Uterus (tissue), 4 donors: ENCODE data around the gene ILF2. TPM values are rescaled to one million over a fixed set of nuclear protein-coding genes. Genes with fewer than 3 reads are reported as not detected.

Source experiments
- DNase-seq, 2 donors: peaks; one replicate each; pipeline ENCODE4 v3.0.0-alpha.2; 2019 to 2020
- H3K27ac ChIP-seq, 2 donors: fragments of 200-600 bp; sonication (generic); 1 replicate in 1 of 2; 2 replicates in 1 of 2; pipeline ENCODE4 v1.5.1; 2016 to 2018
- H3K27me3 ChIP-seq, 2 donors: fragments of 200-600 bp; sonication (generic); one replicate each; pipeline ENCODE4 v1.5.1; 2018 to 2019; ENCODE audit warnings: control low read depth in 1 of 2
- H3K36me3 ChIP-seq, 2 donors: fragments of 200-600 bp; sonication (generic); one replicate each; pipeline ENCODE4 v1.5.1; 2019; ENCODE audit warnings: control low read depth in 1 of 2
- H3K4me1 ChIP-seq, 2 donors: fragments of 200-600 bp; sonication (generic); one replicate each; pipeline ENCODE4 v1.5.1; 2018 to 2019; ENCODE audit warnings: control low read depth in 1 of 2
- H3K4me3 ChIP-seq, 2 donors: fragments of 200-600 bp; sonication (generic); 1 replicate in 1 of 2; 2 replicates in 1 of 2; pipeline ENCODE4 v1.5.1; 2018 to 2019; ENCODE audit warnings: mild to moderate bottlenecking in 1 of 2
- H3K9me3 ChIP-seq, 2 donors: fragments of 200-600 bp; sonication (generic); one replicate each; pipeline ENCODE4 v1.5.1; 2019; ENCODE audit warnings: control low read depth in 1 of 2
- POLR2A ChIP-seq, 2 donors: fragments of 450-650 bp; IDR thresholded peaks; one replicate each; pipeline ENCODE4 v1.6.1; 2016; ENCODE audit warnings: antibody characterized with exemption in 2 of 2, mild to moderate bottlenecking in 1 of 2, moderate library complexity in 1 of 2
- intact Hi-C: fragments of 100-400 bp; cut with DNase I; formaldehyde crosslinking; loops from one replicate; pipeline ENCODE4 v1.15.1; 2023; ENCODE audit warnings: low total_unique reads
- total RNA-seq, 4 donors: library from RNA; depleted of rRNA in 3 of 4; stranded (reverse); fragments of >200 nt in 3 of 4; gene quantifications; one replicate each; pipeline versions ENCODE4 v1.1.0 to v1.2.4, GENCODE V29; 2014 to 2023
- TF ChIP-seq, protein P1 (sequence below), 4 experiments: fragments of 200-600 bp in 2 of 4; fragments of 450-650 bp in 2 of 4; sonication (generic) in 2 of 4; IDR thresholded peaks; one replicate each; pipeline ENCODE4 v1.5.1; 2016 to 2019; ENCODE audit warnings: antibody characterized with exemption in 4 of 4, mild to moderate bottlenecking in 2 of 4, moderate library complexity in 1 of 4
- donor health status: DM: yes; HTN: yes; CAD: no.

The ILF2 gene
- total RNA-seq, 4 donors from 2014 or later: 82.7 to 252 (median 111) TPM

DNA sequence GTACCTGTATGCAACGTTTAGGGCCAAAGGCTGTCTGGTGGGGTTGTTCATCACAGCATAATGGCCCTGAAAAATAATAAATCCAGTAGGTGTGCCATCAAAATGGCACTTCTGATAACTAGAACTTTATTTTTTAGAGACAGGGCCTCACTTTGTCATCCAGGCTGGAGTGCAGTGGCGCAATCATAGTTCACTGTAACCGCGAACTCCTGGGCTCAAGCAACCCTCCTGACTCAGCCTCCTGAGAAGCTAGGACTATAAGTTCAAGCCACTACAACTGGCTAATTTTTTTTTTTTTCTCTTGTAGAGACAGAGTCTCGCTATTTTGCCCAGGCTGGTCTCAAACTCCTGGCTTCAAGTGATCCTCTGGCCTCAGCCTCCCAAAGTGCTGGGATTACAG, 7.6 kb downstream of the ILF2 start:
- Histone ChIP-seq H3K9me3 (no peaks in the 10 kb centered on the region), H3K27ac (no peak overlapping the region), H3K27me3 (no peaks in the 10 kb centered on the region), H3K36me3 (no peaks in the 10 kb centered on the region), H3K4me3 (no peak overlapping the region), H3K4me1 (peaks cover 4 to 9% of the 10 kb centered on the region in 2 donors)
- intact Hi-C loops: no loop called here
- TF ChIP-seq, protein P1, sequence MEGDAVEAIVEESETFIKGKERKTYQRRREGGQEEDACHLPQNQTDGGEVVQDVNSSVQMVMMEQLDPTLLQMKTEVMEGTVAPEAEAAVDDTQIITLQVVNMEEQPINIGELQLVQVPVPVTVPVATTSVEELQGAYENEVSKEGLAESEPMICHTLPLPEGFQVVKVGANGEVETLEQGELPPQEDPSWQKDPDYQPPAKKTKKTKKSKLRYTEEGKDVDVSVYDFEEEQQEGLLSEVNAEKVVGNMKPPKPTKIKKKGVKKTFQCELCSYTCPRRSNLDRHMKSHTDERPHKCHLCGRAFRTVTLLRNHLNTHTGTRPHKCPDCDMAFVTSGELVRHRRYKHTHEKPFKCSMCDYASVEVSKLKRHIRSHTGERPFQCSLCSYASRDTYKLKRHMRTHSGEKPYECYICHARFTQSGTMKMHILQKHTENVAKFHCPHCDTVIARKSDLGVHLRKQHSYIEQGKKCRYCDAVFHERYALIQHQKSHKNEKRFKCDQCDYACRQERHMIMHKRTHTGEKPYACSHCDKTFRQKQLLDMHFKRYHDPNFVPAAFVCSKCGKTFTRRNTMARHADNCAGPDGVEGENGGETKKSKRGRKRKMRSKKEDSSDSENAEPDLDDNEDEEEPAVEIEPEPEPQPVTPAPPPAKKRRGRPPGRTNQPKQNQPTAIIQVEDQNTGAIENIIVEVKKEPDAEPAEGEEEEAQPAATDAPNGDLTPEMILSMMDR (IDR thresholded peaks at IDR 0.05): no peak
- TF ChIP-seq POLR2A (IDR thresholded peaks at IDR 0.05): no peak
- DNase-seq: no peak

DNA sequence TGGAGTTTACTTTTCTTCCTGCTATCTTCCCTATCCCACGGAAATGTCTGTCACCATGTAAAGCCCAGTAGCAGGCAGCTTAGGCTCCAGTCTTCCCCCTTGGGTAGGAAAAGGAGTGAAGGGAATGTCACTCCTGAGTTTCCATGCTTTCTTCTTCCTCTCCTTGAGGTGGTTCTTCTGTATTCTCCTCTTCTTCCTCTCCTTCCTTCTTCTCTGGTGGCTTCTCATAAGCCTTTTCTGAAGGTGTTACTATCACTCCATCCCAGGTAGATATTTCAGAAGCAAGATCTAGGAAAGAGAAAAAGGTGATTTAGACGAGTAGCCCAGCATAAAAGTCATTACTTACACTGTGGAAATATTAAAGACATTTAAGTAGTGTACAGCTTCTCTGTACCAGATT, 8.5 kb downstream of the ILF2 start:
- TF ChIP-seq, protein P1 (IDR thresholded peaks at IDR 0.05): no peak
- no peak for TF ChIP-seq POLR2A (IDR thresholded peaks at IDR 0.05)
- intact Hi-C loops: no loop called here

DNA sequence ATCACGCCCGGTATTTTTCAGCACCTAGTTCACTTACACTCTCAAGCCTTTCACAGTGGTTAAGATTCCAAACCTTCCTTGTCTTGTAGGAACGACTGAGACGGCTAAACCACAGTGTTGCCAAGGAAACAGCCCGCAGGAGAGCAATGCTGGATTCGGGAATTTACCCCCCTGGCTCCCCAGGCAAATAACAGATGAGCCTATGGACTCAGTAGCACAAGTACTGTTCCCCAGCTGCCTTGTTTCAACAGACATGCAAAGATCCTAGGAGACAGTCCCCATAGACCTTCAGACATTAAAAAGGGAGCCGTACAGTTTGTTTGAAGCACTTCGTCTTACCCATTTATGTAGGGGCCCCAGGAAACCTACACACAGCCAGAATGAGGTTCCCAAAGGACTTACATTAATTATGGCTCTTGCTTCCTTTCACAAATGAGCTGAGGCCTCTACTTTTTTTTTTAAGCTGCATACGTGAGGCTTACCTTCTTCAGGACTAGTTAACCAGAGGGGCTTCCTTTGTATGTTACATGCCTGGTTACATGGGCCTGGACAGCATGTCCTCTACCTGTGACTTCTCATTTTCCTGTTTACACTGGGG, 9.6 kb downstream of the ILF2 start:
- no peaks in the 10 kb centered on the region for H3K27me3 ChIP-seq
- no peak for TF ChIP-seq POLR2A (IDR thresholded peaks at IDR 0.05)
- TF ChIP-seq, protein P1 (IDR thresholded peaks at IDR 0.05): no peak
- H3K9me3 ChIP-seq: no peaks in the 10 kb centered on the region
- no peak overlapping the region for H3K27ac ChIP-seq
- H3K4me1 ChIP-seq: peaks cover 4 to 9% of the 10 kb centered on the region in 2 donors
- intact Hi-C loops: no loop called here
- DNase-seq: no peak
- H3K4me3 ChIP-seq: no peak overlapping the region
- H3K36me3 ChIP-seq: no peaks in the 10 kb centered on the region

More for the DNA sequence above, 8.5 kb downstream of the ILF2 start:
- Histone ChIP-seq H3K27ac (no peak overlapping the region), H3K36me3 (no peaks in the 10 kb centered on the region), H3K4me3 (no peak overlapping the region), H3K4me1 (peaks cover 4 to 9% of the 10 kb centered on the region in 2 donors), H3K27me3 (no peaks in the 10 kb centered on the region), H3K9me3 (no peaks in the 10 kb centered on the region)
- DNase-seq: no peak

DNA sequence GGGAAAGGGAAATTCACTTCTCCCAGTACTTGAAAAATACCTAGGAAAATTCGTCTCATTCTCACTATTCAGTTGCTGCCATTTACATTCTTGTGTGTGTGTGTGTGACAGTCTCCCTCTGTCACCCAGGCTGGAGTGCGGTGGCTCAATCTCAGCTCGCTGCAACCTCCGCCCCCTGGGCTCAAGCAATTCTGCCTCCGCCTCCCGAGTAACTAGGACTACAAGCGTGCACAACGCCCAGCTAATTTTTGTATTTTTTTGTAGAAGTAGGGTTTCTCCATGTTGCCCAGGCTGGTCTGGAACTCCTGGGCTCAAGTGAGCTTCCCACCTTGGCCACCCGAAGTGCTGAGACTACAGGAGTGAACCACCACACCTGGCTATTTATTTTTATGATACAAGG, 11.1 kb downstream of the ILF2 start:
- Histone ChIP-seq H3K4me3 (no peak overlapping the region), H3K36me3 (no peaks in the 10 kb centered on the region), H3K27ac (peak overlapping the region; percentile 98), H3K9me3 (no peaks in the 10 kb centered on the region), H3K4me1 (peaks cover 4 to 9% of the 10 kb centered on the region in 2 donors), H3K27me3 (no peaks in the 10 kb centered on the region)
- intact Hi-C loops: no loop called here
- no peak for DNase-seq
- no peak for TF ChIP-seq POLR2A (IDR thresholded peaks at IDR 0.05)
- TF ChIP-seq, protein P1 (IDR thresholded peaks at IDR 0.05): no peak

DNA sequence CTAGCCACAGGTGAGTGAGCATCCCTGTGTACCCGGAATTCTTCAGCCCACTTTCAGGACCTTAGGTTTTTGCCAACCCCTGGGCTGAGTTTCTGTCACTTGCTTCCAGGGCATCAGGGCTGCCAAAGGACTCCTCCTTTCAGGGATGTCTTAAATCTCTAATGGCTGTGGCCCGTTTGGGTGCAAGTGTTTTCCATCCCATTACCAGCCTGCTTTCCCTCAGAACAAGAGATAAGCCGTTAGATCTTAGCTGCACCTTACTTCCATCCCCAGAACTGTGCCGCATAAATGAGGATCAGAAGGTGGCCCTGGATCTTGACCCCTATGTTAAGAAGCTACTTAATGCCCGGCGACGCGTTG, 11.6 kb downstream of the ILF2 start:
- Histone ChIP-seq H3K27ac (peak overlapping the region; percentile 98), H3K4me3 (peak overlapping the region; percentile 92 to 94), H3K4me1 (peaks cover 4 to 9% of the 10 kb centered on the region in 2 donors), H3K9me3 (no peaks in the 10 kb centered on the region), H3K27me3 (no peaks in the 10 kb centered on the region), H3K36me3 (no peaks in the 10 kb centered on the region)
- TF ChIP-seq POLR2A (IDR thresholded peaks at IDR 0.05): no peak
- TF ChIP-seq, protein P1 (IDR thresholded peaks at IDR 0.05): no peak
- no peak for DNase-seq
- intact Hi-C loops: no loop called here
